OCI-LY3 (cell line): ENCODE measurements around the gene PDE1A.

Source experiments
- CTCF ChIP-seq: fragments of 200-600, 300-600 bp; sonication (generic); IDR thresholded peaks from 2 replicates; pipeline ENCODE4 v1.5.1; 2014; ENCODE audit warnings: antibody characterized with exemption, low read length, low read depth
- EZH2phosphoT487 ChIP-seq: fragments of 200-600 bp; shearing (Covaris generic); IDR thresholded peaks from 2 replicates; pipeline ENCODE4 v1.6.1; 2018; ENCODE audit warnings: antibody characterized with exemption, mixed run types, low read depth

DNA sequence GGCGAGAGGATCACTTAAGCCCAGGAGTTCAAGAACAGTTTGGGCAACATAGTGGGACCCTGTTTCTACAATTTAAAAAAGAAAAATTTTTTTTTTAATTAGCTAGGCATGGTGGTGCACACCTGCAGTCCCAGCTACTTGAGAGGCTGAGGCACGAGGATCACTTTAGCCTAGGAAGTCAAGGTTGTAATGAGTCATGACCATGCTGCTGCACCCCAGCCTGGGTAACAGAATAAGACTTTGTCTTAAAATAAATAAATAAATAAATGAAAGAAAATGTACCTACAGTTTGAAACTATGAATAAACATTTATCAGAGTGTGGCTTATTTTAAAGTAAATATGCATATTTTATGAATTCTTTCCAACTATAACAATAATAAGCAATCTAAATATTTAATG lies 16.7 kb downstream of the PDE1A start:
- TF ChIP-seq CTCF (no peak), EZH2phosphoT487 (no peak)
